ENCODE measurements around the gene RREB1.
"Not testable (repeated sequence)": the region's sequence is repeated elsewhere in the genome, so short reads cannot be mapped to it uniquely, and the experiment has no call there.

RREB1 gene

GRCh38 chr6:7273709-7274108 is 165.9 kb downstream of the RREB1 start:
- no peak overlapping the region for H3K4me2 ChIP-seq (ENCODE audit: low read length)

GRCh38 chr6:7274525-7274924 is 166.8 kb downstream of the RREB1 start:
- H3F3A ChIP-seq (ENCODE audit: control insufficient read depth, insufficient read depth); H3K27me3 ChIP-seq (ENCODE audit: control insufficient read depth, low read length): not testable (repeated sequence)
- H3K4me1 ChIP-seq (ENCODE audit: control insufficient read depth, low read length): peaks cover 21% of the 10 kb centered on the region

More at GRCh38 chr6:7273709-7274108, 165.9 kb downstream of the RREB1 start:
- Histone ChIP-seq H3K9me3 (ENCODE audit: control insufficient read depth, insufficient read depth, low read length) (no peaks in the 10 kb centered on the region), H3K27ac (ENCODE audit: low read depth, low read length) (no peak overlapping the region), H3K4me3 (ENCODE audit: low read length) (no peak overlapping the region), H4K20me1 (ENCODE audit: control insufficient read depth, insufficient read depth, low read depth, low read length) (no peaks in the 10 kb centered on the region), H3K27me3 (ENCODE audit: control insufficient read depth, low read length) (no peaks in the 10 kb centered on the region), H3K9me2 (replicated peaks; ENCODE audit: control insufficient read depth, low read length) (no peaks in the 10 kb centered on the region), H3F3A (ENCODE audit: control insufficient read depth, insufficient read depth) (0 out of 2 replicates have a peak, but pooled peaks cover 3% of the 10 kb centered on the region), H3K4me1 (ENCODE audit: control insufficient read depth, low read length) (peaks cover 19% of the 10 kb centered on the region), H3K36me3 (ENCODE audit: control insufficient read depth, low read length) (no peaks in the 10 kb centered on the region), H3K79me2 (ENCODE audit: control insufficient read depth, low read length) (no peaks in the 10 kb centered on the region)
- TF ChIP-seq EZH2phosphoT487 (IDR thresholded peaks at IDR 0.05; ENCODE audit: borderline replicate concordance, low read length) (no peak), CTCF (IDR thresholded peaks at IDR 0.05; ENCODE audit: low read depth, low read length, poor library complexity, severe bottlenecking) (no peak)

GRCh38 chr6:7276199-7276524 is 168.4 kb downstream of the RREB1 start:
- Histone ChIP-seq H4K20me1 (ENCODE audit: control insufficient read depth, insufficient read depth, low read depth, low read length) (no peaks in the 10 kb centered on the region), H3K27me3 (ENCODE audit: control insufficient read depth, low read length) (no peaks in the 10 kb centered on the region), H3K9me2 (replicated peaks; ENCODE audit: control insufficient read depth, low read length) (no peaks in the 10 kb centered on the region), H3K27ac (ENCODE audit: low read depth, low read length) (no peak overlapping the region), H3K36me3 (ENCODE audit: control insufficient read depth, low read length) (no peaks in the 10 kb centered on the region), H3K4me3 (ENCODE audit: low read length) (no peak overlapping the region), H3K4me2 (ENCODE audit: low read length) (no peak overlapping the region), H3K9me3 (ENCODE audit: control insufficient read depth, insufficient read depth, low read length) (no peaks in the 10 kb centered on the region), H3F3A (ENCODE audit: control insufficient read depth, insufficient read depth) (peaks cover 10% of the 10 kb centered on the region), H3K79me2 (ENCODE audit: control insufficient read depth, low read length) (no peaks in the 10 kb centered on the region), H3K4me1 (ENCODE audit: control insufficient read depth, low read length) (peaks cover 21% of the 10 kb centered on the region)
- TF ChIP-seq CTCF (IDR thresholded peaks at IDR 0.05; ENCODE audit: low read depth, low read length, poor library complexity, severe bottlenecking) (no peak), EZH2phosphoT487 (IDR thresholded peaks at IDR 0.05; ENCODE audit: borderline replicate concordance, low read length) (no peak)

More at GRCh38 chr6:7274525-7274924, 166.8 kb downstream of the RREB1 start:
- H4K20me1 ChIP-seq (ENCODE audit: control insufficient read depth, insufficient read depth, low read depth, low read length); H3K36me3 ChIP-seq (ENCODE audit: control insufficient read depth, low read length); H3K4me3 ChIP-seq (ENCODE audit: low read length); H3K9me2 ChIP-seq (replicated peaks; ENCODE audit: control insufficient read depth, low read length); H3K27ac ChIP-seq (ENCODE audit: low read depth, low read length); H3K4me2 ChIP-seq (ENCODE audit: low read length); H3K9me3 ChIP-seq (ENCODE audit: control insufficient read depth, insufficient read depth, low read length); H3K79me2 ChIP-seq (ENCODE audit: control insufficient read depth, low read length): not testable (repeated sequence)

GRCh38 chr6:7282097-7282906 is 174.5 kb downstream of the RREB1 start:
- Histone ChIP-seq H3K9me3 (ENCODE audit: control insufficient read depth, insufficient read depth, low read length) (no peaks in the 10 kb centered on the region), H4K20me1 (ENCODE audit: control insufficient read depth, insufficient read depth, low read depth, low read length) (no peaks in the 10 kb centered on the region), H3K4me1 (ENCODE audit: control insufficient read depth, low read length) (peaks cover 19% of the 10 kb centered on the region), H3K36me3 (ENCODE audit: control insufficient read depth, low read length) (peaks cover 29% of the 10 kb centered on the region), H3K79me2 (ENCODE audit: control insufficient read depth, low read length) (no peaks in the 10 kb centered on the region), H3K4me3 (ENCODE audit: low read length) (no peak overlapping the region), H3F3A (ENCODE audit: control insufficient read depth, insufficient read depth) (peaks cover 17% of the 10 kb centered on the region), H3K27ac (ENCODE audit: low read depth, low read length) (no peak overlapping the region), H3K27me3 (ENCODE audit: control insufficient read depth, low read length) (no peaks in the 10 kb centered on the region), H3K9me2 (replicated peaks; ENCODE audit: control insufficient read depth, low read length) (no peaks in the 10 kb centered on the region), H3K4me2 (ENCODE audit: low read length) (no peak overlapping the region)
- no peak for TF ChIP-seq EZH2phosphoT487 (IDR thresholded peaks at IDR 0.05; ENCODE audit: borderline replicate concordance, low read length)
- TF ChIP-seq CTCF (IDR thresholded peaks at IDR 0.05; ENCODE audit: low read depth, low read length, poor library complexity, severe bottlenecking): no peak
